Mesodermal cell (in vitro differentiated cells): Measurements from ENCODE around the gene RABAC1.
"Not testable (repeated sequence)": the region's sequence is repeated elsewhere in the genome, so short reads cannot be mapped to it uniquely, and the experiment has no call there.

Experiments
- H3K27ac ChIP-seq: 2 replicates; pipeline ENCODE4 v1.7.0; 2013; ENCODE audit warnings: mild to moderate bottlenecking, low read depth, low read length, moderate library complexity; ENCODE audit not compliant: severe bottlenecking
- H3K36me3 ChIP-seq: 2 replicates; pipeline ENCODE4 v1.7.1; 2013; ENCODE audit warnings: mild to moderate bottlenecking, low read length, moderate library complexity; ENCODE audit not compliant: control insufficient read depth, insufficient read depth
- H3K4me1 ChIP-seq: one replicate; pipeline ENCODE4 v1.7.1; 2013; ENCODE audit warnings: mild to moderate bottlenecking, low read length; ENCODE audit not compliant: insufficient read depth, control insufficient read depth, poor library complexity, severe bottlenecking
- H3K4me3 ChIP-seq: 2 replicates; pipeline ENCODE4 v1.7.0; 2013; ENCODE audit warnings: low read length, control low read depth, mild to moderate bottlenecking; ENCODE audit not compliant: insufficient read depth, poor library complexity, severe bottlenecking; ENCODE audit errors: extremely low read depth
- H3K9me3 ChIP-seq: 2 replicates; pipeline ENCODE4 v1.7.1; 2013; ENCODE audit warnings: mild to moderate bottlenecking, low read length, moderate library complexity; ENCODE audit not compliant: control insufficient read depth
- WGBS, 2 experiments: methylation state at CpG; one replicate each; pipeline ENCODE4 v1.1.5; 2013; ENCODE audit warnings: missing lambda C conversion rate in 2 of 2; ENCODE audit not compliant: insufficient coverage in 2 of 2; 5-methylcytosine and 5-hydroxymethylcytosine counted together

Gene RABAC1

GRCh38 chr19:41920882-41921576, 38.1 kb downstream of the RABAC1 start:
- Histone ChIP-seq H3K4me1 (no peaks in the 10 kb centered on the region), H3K4me3 (no peak overlapping the region), H3K27ac (no peak overlapping the region), H3K9me3 (no peaks in the 10 kb centered on the region), H3K36me3 (no peaks in the 10 kb centered on the region)
- WGBS, 2 experiments = 16 to 23% methylated on average over 10 to 18 of the region's 26 CpGs

- no peaks in the 10 kb centered on the region for H3K4me1 ChIP-seq
- 95% methylated on average over 33 of the region's 33 CpGs for whole genome bisulfite sequencing, 2 experiments
- no peak overlapping the region for H3K4me3 ChIP-seq
- no peak overlapping the region for H3K27ac ChIP-seq
- H3K9me3 ChIP-seq = no peaks in the 10 kb centered on the region
- H3K36me3 ChIP-seq = no peaks in the 10 kb centered on the region
Observed at GRCh38 chr19:41919948-41920712, 39.0 kb downstream of the RABAC1 start.

- no peak overlapping the region for H3K4me3 ChIP-seq
- H3K4me1 ChIP-seq = no peaks in the 10 kb centered on the region
- no peaks in the 10 kb centered on the region for H3K9me3 ChIP-seq
- H3K36me3 ChIP-seq = no peaks in the 10 kb centered on the region
- 74 to 90% methylated on average over 4 to 5 of the region's 5 CpGs for WGBS, 2 experiments
- H3K27ac ChIP-seq = no peak overlapping the region
Observed at GRCh38 chr19:41918653-41919244, 40.4 kb downstream of the RABAC1 start.

- Histone ChIP-seq H3K36me3 (no peaks in the 10 kb centered on the region), H3K4me3 (no peak overlapping the region), H3K9me3 (no peaks in the 10 kb centered on the region), H3K4me1 (no peaks in the 10 kb centered on the region), H3K27ac (no peak overlapping the region)
- WGBS, 2 experiments = 83 to 93% methylated on average over 4 of the region's 6 CpGs
Observed at GRCh38 chr19:41918095-41918494, 41.0 kb downstream of the RABAC1 start.

DNA sequence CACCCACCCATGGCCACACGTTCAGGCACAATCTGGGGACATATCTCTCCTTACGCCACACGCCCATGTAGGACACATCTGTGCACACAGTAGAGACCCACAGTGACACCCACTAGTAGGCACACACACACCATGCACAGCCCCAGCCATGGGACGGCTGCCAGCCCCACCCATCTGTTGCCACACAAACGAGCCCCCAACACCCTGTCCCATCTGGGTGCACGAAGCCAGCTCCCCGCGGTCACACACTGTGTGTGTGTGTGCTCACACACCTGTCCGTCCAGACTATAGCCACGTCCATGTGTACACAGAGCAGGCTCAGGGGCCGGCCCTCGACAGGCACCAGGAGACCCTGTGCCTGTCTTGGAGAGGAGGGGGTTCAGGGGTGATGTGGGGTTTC, 41.4 kb downstream of the RABAC1 start:
- H3K4me3 ChIP-seq = no peak overlapping the region
- 77 to 78% methylated on average over 8 of the region's 12 CpGs for whole genome bisulfite sequencing, 2 experiments
- H3K4me1 ChIP-seq = no peaks in the 10 kb centered on the region
- no peaks in the 10 kb centered on the region for H3K9me3 ChIP-seq
- H3K36me3 ChIP-seq = no peaks in the 10 kb centered on the region
- no peak overlapping the region for H3K27ac ChIP-seq

DNA sequence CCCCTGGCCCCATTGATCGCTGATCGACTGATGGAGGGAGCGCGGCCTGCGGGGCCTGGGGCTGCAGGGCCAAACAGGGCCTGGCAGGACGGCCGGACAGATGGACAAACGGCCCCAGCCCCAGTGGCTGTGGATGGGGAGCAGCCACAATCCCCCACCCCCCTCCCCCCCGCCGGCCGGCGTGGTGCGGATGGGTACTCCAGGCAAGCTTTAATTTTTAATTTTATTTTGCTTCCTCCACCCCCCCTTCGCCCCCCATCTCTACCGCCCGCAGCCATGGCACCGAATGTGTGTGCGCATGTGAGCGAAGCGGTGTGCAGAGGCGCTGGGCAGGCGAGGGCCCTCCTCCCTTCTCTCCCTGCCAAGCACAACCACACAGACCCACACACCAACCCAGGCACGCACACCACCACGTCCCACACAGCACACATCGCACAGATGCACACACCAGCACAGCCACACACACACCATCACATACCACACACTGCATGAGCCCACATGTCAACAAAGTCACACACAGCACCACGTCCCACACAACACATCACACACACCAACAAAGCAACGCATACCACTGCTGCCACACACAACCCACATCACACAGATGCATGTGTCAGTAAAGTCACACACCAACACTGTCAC, 43.2 kb downstream of the RABAC1 start:
- Histone ChIP-seq H3K27ac (no peak overlapping the region), H3K4me3 (no peak overlapping the region), H3K9me3 (no peaks in the 10 kb centered on the region), H3K4me1 (no peaks in the 10 kb centered on the region), H3K36me3 (no peaks in the 10 kb centered on the region)
- 41 to 43% methylated on average over 12 to 21 of the region's 27 CpGs for WGBS, 2 experiments

DNA sequence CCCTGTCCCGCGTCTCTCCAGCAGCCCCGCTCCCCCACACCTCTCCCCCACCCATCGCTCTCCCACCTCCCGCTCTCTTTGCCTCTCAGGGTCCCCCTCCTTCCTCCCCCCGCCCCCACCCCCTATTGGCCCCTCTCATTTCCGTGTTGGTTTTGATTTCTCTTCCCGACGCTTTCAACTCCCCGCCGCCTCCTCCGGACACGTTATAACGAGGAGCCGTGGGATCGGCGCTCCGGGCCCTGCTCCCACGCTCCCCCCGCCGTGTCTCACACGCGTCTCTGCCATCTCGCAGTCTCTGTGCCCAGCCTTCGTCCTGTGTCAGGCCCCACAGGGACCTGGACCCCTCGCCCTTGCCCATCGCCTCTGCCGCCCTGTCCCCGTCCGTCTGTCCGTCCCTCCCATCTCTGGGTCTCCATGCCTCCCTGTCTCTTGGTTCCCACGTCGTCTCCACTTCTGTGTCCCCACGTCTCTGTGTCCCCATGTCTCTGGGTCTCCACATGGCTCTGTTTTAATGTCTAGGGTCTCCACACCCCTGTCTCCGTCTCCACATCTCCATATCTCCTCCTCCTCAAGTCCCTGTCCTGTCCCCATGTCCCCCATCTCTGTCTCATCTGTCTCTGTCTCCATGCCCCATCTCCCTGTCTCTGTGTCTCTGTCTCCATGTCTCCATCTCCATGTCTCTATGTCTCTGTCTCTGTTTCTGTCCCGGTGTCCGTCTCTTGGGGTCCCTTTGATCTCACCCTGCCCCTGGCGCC, 43.9 kb downstream of the RABAC1 start:
- H3K36me3 ChIP-seq = no peaks in the 10 kb centered on the region
- no peaks in the 10 kb centered on the region for H3K4me1 ChIP-seq
- 10 to 11% methylated on average over 32 to 34 of the region's 38 CpGs for WGBS, 2 experiments
- no peaks in the 10 kb centered on the region for H3K9me3 ChIP-seq
- no peak overlapping the region for H3K4me3 ChIP-seq
- H3K27ac ChIP-seq = no peak overlapping the region

GRCh38 chr19:41914424-41914834, 44.7 kb downstream of the RABAC1 start:
- 17 to 20% methylated on average over 1 of the region's 5 CpGs for WGBS, 2 experiments
- not testable (repeated sequence) for H3K9me3 ChIP-seq, H3K27ac ChIP-seq, H3K36me3 ChIP-seq, H3K4me1 ChIP-seq, H3K4me3 ChIP-seq

- H3K36me3 ChIP-seq = peaks cover 2% of the 10 kb centered on the region
- WGBS, 2 experiments = 10% methylated on average over 13 to 20 of the region's 21 CpGs
- H3K4me1 ChIP-seq = no peaks in the 10 kb centered on the region
- H3K27ac ChIP-seq = no peak overlapping the region
- no peak overlapping the region for H3K4me3 ChIP-seq
- H3K9me3 ChIP-seq = no peaks in the 10 kb centered on the region
Observed at GRCh38 chr19:41913538-41914423, 45.3 kb downstream of the RABAC1 start.
